Endometrial microvascular endothelial cells (primary cell): ENCODE data around the gene SLC30A9. TPM values are rescaled to one million over a fixed set of nuclear protein-coding genes. Genes with fewer than 3 reads are reported as not detected.

Experiments
- in situ Hi-C: cut with HindIII; loops from 2 replicates; pipeline ENCODE4 v1.10.0; 2017; ENCODE audit warnings: low sequenced_read_pairs, low pct_unique_long_range_greater_than_20kb; ENCODE audit errors: inconsistent ontology term
- total RNA-seq: library from RNA; depleted of rRNA; stranded (reverse); fragments of >200 nt; gene quantifications from one replicate; pipeline ENCODE4 v1.2.3, GENCODE V29; 2015; ENCODE audit errors: inconsistent ontology term

Gene SLC30A9
- 43.9 TPM for total RNA-seq

DNA sequence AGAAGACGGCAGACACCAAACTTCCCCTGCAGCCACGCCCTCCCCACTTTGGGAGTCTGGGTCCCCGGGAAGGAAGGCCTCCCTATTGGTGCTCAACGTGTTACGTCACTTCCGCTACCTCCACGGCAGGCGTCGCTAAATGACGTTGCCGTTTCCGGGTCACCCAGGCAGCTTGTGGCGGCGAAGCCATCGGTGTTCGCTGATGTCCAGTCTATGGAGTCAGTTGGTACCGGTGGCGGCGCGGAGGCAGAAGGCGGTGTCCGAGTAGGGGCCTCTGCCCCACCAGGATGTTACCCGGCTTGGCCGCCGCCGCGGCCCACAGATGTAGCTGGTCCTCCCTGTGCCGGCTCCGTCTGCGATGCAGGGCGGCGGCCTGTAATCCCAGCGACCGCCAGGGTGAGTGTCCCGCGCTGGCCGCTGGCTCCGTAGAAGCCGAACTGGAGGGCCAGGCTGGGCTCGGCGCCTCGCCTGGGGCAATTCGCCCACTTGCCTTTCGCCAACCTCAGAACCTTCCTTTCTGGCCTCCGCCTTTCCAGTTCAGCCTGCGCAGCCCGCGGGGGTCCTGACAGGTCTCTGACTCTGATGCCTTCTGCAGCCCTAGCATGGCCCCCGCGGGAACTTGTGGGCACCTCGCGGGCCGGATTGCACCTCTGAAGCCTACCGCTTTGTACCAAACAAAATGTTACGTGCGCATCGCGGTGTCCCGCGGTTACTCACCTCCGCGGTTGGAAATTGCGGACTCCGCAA lies at the start of gene SLC30A9:
SLC30A9 (plus strand) TSS at position 166 of the 747 bp plus-strand sequence; CDS start at position 288, 122 bp downstream.
- in situ Hi-C loops, result no loop called here

DNA sequence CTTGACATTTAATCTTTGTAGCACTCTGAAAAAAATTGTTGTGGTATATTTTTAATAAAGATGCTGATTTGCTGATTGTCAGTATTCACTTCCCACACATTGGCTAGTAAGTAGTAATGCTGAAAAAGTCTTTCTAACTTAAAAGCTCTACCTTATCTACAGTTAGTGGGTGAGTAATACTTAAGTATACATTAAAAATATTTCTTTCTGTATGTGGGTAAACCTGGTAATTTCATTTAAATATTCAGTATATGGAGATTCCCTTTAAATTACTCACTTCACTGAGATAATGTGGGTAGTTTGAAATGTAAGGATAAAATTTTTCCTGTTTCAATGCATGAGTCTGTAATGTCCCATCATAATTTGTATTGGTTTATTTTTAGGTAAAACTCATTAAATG lies 49.5 kb upstream of the SLC30A9 start:
- in situ Hi-C loops, result no loop called here

DNA sequence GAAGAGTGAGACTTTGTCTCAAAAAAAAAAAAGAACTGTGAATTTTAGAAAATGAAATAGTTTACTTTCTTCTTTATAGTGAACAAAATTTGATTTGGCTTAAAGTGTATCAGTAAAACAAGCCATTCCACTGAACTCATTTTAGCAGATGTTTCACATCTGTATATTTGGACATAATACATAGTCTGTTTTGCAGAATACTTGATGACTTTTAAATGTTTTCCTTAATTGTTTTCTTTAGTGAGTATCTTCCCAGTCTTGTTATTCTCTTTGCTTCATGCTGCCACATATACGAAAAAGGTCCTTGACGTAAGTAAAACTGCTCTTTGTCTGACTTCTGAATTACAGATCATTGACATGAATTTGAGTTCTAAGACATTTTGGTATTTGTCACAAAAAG lies 46.8 kb upstream of the SLC30A9 start:
- in situ Hi-C loops, result no loop called here

DNA sequence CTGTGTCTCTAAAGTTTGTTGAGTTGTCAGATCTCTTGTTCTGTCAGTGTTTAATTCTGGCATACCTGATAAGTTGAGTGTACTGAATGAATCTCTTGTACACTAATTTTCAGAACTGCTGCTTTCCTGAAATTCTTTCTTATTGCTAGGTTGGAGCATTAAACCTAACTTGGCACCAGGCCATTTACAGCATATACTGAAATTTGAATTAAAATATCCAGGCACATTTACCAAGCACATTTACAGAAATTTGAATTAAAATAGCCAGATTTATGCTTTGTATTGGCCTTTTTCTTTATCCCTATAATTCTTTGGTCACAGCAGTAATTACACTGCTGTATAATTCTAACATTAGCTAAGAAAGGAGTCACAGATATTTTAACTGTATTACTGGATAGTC lies 46.2 kb upstream of the SLC30A9 start:
- in situ Hi-C loops, result no loop called here

DNA sequence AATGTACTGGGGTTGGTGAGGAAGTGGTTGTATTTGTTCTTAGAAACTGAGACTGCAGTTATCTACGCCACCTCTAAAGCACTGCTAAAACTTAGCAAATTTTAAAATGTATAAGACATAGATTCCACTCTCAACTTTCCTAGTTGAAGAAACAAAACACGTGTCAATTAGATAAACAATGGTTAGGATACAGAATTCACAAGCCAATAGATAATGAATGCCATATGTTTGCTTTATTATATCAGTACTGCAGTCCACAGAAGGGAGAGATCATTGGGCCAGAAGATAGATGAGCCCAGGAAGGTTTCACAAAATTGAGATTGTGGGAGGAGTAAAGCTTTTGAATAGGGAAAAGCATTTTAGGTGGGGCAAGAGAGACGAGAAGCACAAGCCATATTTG lies 40.8 kb upstream of the SLC30A9 start:
- in situ Hi-C loops, result no loop called here

DNA sequence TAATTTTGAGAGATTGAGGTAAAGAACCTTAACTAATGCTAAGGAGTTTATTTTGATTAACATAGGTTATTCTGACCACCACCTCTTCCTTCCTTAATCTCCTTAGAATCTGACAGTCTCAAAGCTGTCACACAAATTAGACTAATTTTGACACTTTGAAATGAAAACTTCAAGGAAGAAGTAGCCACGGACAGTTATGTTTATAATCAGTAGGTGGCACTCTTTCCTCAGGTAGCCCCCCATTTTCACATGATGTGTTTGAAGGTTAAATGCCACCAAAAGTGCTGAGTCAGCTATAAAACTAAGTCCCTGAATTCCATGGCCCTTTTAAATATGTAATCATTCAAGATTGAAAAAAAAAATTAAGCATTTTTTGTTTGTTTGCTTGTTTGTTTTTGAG lies 32.7 kb upstream of the SLC30A9 start:
- in situ Hi-C loops, result no loop called here

DNA sequence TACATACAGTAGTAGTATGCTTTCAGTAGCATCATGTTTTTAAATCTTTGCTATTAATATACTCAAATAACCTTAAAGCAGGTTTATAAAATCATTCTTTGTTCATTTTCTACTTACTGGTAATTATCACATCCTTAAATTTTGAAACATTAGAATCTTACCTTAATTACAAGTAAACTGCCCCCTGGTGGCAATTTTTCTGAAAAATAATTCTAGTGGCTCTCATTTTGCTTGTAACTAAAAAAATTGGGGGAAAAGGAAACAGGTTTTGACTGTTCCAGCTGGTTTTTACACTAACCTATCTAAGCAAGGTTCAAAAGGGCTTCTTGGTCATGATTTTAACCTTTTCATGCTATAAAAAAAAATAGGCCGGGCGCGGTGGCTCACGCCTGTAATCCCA lies 27.2 kb upstream of the SLC30A9 start:
- in situ Hi-C loops, result no loop called here

DNA sequence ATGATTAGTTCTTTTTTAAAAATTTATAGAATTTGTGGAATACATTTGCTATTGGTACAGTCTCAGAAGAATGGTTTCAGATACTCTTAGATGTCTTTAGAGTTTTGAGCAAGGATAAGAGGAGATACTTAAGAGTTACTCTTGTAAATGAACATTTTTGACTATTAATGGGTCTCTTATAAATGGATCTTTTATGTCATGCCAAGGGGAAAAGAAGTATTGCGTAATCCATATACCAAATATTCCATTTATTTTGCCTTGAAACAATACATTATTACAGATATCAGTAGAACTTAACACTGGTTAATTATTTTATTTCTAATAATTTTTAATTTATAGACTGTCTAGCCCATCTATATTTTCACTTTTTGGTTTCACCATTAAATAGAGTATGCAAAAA lies 25.9 kb upstream of the SLC30A9 start:
- in situ Hi-C loops, result no loop called here

DNA sequence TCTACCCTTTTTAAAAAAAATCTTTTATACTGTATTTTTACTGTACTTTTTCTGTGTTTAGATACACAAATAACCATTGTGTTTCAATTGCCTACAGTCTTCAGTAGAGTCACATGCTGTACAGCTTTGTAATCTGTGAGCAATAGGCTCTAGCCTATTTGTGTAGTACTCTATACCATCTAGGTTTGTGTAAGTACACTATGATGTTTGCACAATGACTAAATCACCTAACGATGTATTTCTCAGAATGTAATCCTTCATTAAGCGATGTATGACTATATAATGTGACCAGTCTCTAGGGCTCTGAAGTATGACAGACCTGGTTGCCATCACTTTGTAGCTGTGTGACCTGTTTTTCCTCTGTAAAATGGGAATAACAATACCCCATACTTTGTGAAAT lies 22.9 kb upstream of the SLC30A9 start:
- in situ Hi-C loops, result no loop called here

DNA sequence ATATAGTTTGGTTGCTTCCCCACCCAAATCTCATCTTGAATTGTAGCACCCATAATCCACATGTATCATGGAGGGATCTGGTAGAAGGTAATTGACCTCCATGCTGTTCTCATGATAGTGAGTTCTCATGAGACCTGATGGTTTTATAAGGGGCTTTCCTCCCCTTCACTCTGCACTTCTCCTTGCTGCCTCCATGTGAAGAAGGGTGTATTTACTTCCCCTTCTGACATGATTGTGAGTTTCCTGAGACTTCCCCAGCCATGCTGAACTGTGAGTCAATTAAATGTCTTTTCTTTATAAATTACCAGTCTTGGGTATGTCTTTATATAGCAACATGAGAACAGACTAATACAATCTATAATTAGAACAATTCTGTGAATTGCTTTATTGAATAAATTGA lies 20.7 kb upstream of the SLC30A9 start:
- in situ Hi-C loops, result no loop called here

DNA sequence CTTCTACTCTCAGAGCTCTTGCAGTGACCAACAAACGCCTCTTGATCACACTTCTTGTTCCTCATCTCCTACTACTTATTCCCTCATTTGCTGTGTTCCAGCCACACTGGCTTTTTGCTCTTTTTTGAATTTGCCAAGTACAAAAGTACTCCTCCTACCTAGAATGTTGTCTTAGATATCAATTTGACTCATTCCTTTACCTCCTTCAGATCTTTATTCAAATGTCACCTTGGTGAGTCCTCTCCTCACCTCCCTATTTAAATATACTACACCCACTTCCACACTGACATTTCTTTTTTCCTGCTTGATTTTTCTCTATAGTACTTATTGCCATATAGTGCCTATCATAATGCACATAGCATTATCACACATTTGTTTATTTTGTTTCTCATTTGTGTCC lies 15.0 kb upstream of the SLC30A9 start:
- in situ Hi-C loops, result no loop called here

DNA sequence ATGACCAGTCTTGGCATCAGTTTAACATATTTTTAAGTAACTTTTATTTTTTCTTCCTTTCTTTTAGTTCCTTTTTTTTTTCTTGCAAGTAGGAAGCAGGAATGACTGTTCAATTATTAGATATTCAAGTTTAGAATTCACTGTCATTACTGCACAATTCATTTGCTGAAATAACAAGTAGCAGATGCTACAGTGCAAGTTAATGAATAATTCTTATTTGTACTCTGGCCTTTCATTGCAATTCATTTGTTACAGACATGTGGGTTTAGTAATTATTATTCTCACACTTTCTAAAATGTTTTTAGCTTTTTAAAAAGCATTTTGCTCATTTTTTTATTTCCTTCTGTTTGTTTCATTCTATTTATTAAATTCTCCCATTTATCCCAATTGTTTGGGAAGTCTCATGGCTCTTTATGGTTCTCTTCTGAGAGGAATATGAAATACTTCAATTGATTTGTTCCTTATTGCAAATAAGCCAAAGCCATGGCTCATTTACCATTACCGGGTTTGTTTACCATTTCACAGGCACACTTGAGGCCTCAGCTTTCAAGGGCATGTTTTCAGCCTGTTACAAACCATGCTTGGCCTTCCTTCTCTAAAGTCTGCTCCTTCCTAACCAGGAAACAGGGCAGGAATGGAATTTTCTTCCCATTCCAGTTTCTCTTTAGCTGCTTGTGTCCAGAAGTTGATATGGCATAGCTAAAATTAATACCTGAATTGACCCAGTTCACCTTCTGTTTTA lies 13.4 kb upstream of the SLC30A9 start:
- in situ Hi-C loops, result no loop called here

DNA sequence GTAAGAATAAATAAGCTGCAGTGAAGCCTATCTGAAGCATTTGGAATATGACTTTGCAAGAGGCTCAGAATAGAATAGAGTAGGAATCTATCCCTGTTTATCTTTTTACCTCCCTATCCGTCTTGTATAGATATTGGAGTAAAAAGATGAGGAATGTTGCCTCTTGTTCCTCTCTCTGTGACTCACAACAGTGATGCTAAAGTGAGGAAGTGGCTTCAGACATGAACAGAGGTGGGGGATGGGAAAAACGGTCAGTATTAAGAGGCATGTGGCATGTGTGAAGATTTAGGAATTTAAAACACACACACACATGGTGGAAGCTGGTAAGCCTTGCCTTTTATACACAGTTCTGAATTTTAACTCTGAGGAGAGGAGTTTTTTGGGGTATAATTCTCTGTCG lies 12.6 kb upstream of the SLC30A9 start:
- in situ Hi-C loops, result no loop called here

DNA sequence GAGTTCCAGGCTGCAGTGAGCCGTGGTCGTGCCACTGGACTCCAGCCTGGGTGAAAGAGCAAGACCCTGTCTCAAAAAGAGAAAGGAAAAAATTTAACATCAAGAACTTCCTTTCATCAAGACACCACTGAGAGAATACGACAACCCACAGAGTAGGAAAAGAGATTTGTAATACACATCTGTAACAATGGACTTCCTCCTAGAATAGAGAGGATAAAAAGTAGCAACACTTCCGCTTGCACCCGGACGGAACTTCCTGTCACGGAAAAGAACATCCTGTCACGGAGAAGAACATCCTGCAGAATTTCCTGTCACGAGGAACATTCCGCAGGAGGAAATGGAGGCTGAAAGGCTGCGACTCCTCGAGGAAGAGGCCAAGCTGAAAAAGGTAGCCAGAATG lies 8.9 kb upstream of the SLC30A9 start, which contains the start of gene DCAF4L1:
DCAF4L1 (plus strand) TSS at position 301 of the 400 bp plus-strand sequence; CDS start at position 338, 37 bp downstream.
- in situ Hi-C loops, result no loop called here

DNA sequence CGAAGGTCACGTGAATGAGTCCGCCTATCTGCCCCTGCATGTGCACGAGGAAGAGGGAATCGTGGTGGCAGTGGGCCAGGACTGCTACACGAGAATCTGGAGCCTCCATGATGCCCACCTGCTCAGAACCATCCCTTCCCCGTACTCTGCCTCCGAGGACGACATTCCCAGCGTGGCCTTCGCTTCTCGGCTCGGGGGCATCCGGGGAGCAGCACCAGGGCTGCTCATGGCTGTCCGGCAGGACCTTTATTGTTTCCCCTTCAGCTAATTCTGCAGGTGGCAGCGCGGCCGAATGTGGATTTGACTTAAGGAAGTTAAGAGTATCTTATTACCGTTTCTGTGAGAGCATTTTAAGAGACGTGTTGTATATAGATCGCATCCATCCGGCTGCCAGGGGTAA lies 7.6 kb upstream of the SLC30A9 start:
- in situ Hi-C loops, result no loop called here

DNA sequence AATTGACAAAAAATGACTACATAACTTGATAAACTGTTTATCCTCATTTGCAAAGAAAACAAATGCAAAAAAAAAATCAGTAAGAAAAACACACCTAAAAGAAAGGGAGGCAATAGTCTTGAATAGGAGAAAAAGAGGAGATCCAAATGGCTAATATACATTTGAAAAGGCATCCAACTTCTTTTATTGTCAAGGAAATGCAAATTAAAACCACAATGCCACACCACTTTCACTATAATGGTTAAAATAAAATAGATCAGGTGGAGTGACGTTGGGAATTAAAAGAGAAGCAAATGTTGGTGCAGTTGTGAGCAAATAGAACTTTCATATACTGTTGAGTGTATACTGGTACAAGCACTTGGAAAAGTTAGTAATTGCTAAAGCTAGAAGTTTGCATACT lies 5.2 kb upstream of the SLC30A9 start:
- in situ Hi-C loops, result no loop called here

DNA sequence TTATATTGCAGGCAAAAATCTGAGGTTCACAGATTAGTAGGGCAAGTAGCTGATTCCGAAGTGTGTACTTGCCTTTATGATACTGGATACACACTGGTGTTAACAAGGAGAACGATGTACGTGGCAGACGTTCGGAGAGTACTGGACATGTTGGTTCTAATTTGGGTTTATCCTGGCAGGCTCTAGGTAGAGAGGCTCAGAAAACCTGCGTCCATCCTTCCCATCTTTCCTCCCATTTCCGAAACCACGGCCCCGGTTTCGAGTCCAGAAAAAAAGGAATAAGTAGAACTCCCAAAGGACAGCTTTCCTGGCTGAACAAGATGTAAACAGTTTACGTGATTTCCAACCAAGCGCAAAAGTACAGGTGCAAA lies 351 bp upstream of the SLC30A9 start:
- in situ Hi-C loops, result no loop called here

DNA sequence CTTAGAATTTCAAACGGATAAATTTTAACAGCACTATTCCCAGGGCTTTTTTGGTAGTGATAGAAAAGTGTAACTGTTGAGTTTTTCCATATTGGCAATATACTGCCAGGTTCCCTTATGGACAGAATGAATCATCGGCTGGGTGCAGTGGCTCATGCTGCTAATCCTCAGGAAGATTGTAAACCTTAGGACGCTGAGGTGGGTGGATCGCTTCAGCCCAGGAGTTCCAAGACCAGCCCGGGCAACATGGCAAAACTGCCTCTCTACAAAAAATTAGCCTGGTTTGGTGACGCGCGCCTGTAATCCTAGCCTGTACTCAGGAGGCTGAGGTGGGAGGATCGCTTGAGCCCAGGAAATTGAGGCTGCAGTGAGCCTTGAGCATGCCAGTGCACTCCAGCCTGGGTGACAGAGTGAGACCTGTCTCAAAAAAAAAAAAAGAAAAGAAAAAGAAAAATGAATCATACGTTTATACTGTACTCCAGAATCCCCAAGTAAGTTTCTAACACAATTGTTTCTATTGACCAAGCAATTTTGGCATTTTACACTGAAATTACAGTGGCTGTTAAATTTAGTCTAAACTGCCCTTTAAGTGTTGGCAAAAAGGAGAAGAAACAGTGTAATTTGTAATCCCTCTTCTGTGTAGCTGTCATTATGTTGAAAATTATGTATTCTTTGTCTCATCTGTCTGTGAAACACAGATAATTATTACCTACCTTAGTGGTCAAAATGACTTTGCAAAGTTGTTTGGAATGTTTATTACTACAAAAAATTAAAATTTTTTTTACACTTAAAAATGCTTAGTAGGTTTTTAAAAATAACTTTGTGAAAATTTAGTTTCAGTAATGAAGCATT lies 1.8 kb downstream of the SLC30A9 start:
- in situ Hi-C loops, result no loop called here

DNA sequence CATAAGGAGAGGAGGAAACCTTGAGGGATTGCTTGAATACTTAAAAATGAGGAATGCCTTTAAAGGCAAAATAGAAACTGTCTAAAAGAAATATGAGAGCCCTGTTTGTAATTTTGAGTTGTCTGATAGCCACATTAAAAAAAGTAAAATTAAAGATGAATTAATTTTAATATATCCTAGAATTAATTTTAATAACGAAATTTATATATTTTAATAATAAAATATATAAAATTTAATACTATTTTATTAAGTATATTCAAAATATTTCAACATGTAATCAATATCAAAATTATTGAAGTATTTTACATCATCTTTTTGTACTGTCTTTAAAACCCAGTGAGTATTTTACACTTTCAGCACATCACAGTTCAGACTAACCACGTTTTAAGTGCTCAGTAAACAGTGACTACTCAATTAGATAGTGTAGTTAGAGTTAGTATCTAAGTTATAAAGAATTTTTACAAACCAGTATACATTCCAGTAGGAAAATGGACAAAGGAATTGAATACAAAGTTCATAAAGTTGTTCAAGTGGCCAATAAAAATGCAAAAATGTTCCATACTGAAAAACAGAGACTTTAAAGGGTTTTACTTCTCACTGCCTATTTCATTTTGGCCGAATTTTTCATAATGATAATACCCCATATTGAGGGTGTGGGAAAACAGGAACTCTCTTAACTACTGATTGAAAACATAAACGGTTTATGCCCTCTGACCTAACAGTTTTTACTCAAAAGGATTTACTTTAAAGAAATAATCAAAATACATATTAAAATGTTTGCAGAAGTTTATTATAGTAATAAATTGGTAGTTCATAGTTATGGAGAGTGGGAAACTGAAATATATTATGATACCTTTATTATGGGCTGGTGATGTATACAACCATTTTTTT lies 2.9 kb downstream of the SLC30A9 start:
- in situ Hi-C loops, result no loop called here
